HCT116 (cell line): ENCODE data around the gene NCDN. TPM values are rescaled to one million over a fixed set of nuclear protein-coding genes. Genes with fewer than 3 reads are reported as not detected.

Source experiments
- ATAC-seq: fragments of 200-7000 bp; cut with Tn5 transposase; 2 replicates; pipeline ENCODE4 v1.9.1; 2020; ENCODE audit warnings: mild to moderate bottlenecking, moderate library complexity
- BruUV-seq: library from RNA; stranded (reverse); fragments of 400-500 nt; replicated peaks from 2 replicates; lab custom pipeline; 2021; lab: Mats Ljungman, UMichigan
- CTCF ChIA-PET: fragments of 300-600 bp; sonication (Branson Sonifier 250); formaldehyde crosslinking; loops from one replicate; lab custom pipeline; 2021; ENCODE audit warnings: antibody characterized with exemption; lab: Charles Lee
- POLR2A ChIA-PET: fragments of 300-600, 350-600 bp; sonication (Branson Sonifier 250); formaldehyde crosslinking; loops from one replicate; lab custom pipeline; 2021; ENCODE audit warnings: antibody characterized with exemption; lab: Charles Lee
- RAD21 ChIA-PET, 2 experiments: fragments of 300-600 bp; sonication (Branson Sonifier 250); formaldehyde crosslinking; loops; one replicate each; lab custom pipeline; 2023; ENCODE audit warnings: low total read pairs in 2 of 2; ENCODE audit not compliant: uncharacterized antibody in 2 of 2, unreplicated experiment in 2 of 2, low non-redundant PET in 1 of 2; lab: Charles Lee
- DNase-seq: peaks from one replicate; pipeline ENCODE4 v3.0.0-alpha.2; 2010; ENCODE audit warnings: low read depth, low spot score
- H2AFZ ChIP-seq: fragments of 200-600 bp; shearing (Covaris generic), sonication (generic); 2 replicates; pipeline ENCODE4 v1.6.1; 2017; ENCODE audit warnings: low read depth, mixed run types, mixed read lengths, antibody characterized with exemption, low read length; ENCODE audit not compliant: poor library complexity, severe bottlenecking
- H3K27ac ChIP-seq: 2 replicates; pipeline ENCODE4 v1.5.1; 2012; ENCODE audit warnings: low read depth, low read length
- H3K27me3 ChIP-seq: fragments of 200-600 bp; sonication (generic); 2 replicates; pipeline ENCODE4 v1.6.1; 2016; ENCODE audit warnings: mixed run types, low read length, mixed read lengths; ENCODE audit not compliant: insufficient read depth
- H3K36me3 ChIP-seq, 2 experiments: fragments of 200-500 bp in 1 of 2; fragments of 200-600 bp in 1 of 2; sonication (Bioruptor generic) in 1 of 2; sonication (generic) in 1 of 2; 2 replicates each; pipeline versions ENCODE4 v1.5.1 to v1.6.1; 2014 to 2016; ENCODE audit warnings: low read length in 2 of 2, inconsistent platforms in 1 of 2, mixed read lengths in 1 of 2, mixed run types in 1 of 2; ENCODE audit not compliant: insufficient read depth in 2 of 2, control insufficient read depth in 1 of 2
- H3K4me1 ChIP-seq, 2 experiments: fragments of 200-600 bp in 1 of 2; sonication (generic) in 1 of 2; 2 replicates each; pipeline versions ENCODE4 v1.5.1 to v1.6.1; 2012 to 2017; ENCODE audit warnings: low read length in 2 of 2, inconsistent platforms in 1 of 2, mild to moderate bottlenecking in 1 of 2, mixed read lengths in 1 of 2, mixed run types in 1 of 2, moderate library complexity in 1 of 2; ENCODE audit not compliant: insufficient read depth in 2 of 2, control insufficient read depth in 1 of 2
- H3K4me2 ChIP-seq: fragments of 200-600 bp; sonication (generic); 2 replicates; pipeline ENCODE4 v1.6.1; 2017; ENCODE audit warnings: mixed run types, low read length, mixed read lengths
- H3K4me3 ChIP-seq, 2 experiments: fragments of 200-600 bp in 1 of 2; sonication (generic) in 1 of 2; replicated peaks in 1 of 2; 2 replicates each; pipeline ENCODE4 v1.5.1; 2011 to 2016; ENCODE audit warnings: low read length in 2 of 2, control low read depth in 1 of 2, low read depth in 1 of 2, mild to moderate bottlenecking in 1 of 2, mixed read lengths in 1 of 2, mixed run types in 1 of 2
- H3K79me2 ChIP-seq: fragments of 200-600 bp; sonication (generic); 2 replicates; pipeline ENCODE4 v1.6.1; 2017; ENCODE audit warnings: mild to moderate bottlenecking, mixed run types, low read length, moderate library complexity, mixed read lengths; ENCODE audit not compliant: insufficient read depth
- H3K9ac ChIP-seq: fragments of 200-600 bp; sonication (generic); 2 replicates; pipeline ENCODE4 v1.6.1; 2016; ENCODE audit warnings: low read length, mixed read lengths
- H3K9me2 ChIP-seq: fragments of 200-600 bp; sonication (generic), shearing (Covaris generic); 2 replicates; pipeline ENCODE4 v1.6.1; 2017; ENCODE audit warnings: mixed run types, mild to moderate bottlenecking, moderate library complexity; ENCODE audit not compliant: insufficient read depth
- H3K9me3 ChIP-seq, 2 experiments: fragments of 200-500 bp in 1 of 2; fragments of 200-600 bp in 1 of 2; sonication (Bioruptor generic) in 1 of 2; sonication (generic) in 1 of 2; 2 replicates each; pipeline ENCODE4 v1.6.1; 2014 to 2017; ENCODE audit warnings: low read length in 2 of 2, mixed read lengths in 2 of 2, inconsistent platforms in 1 of 2, low read depth in 1 of 2, mild to moderate bottlenecking in 1 of 2, mixed run types in 1 of 2, moderate library complexity in 1 of 2; ENCODE audit not compliant: control insufficient read depth in 1 of 2, insufficient read depth in 1 of 2
- H4K20me1 ChIP-seq: fragments of 200-600 bp; sonication (generic), shearing (Covaris generic); 2 replicates; pipeline ENCODE4 v1.6.1; 2017; ENCODE audit warnings: mixed run types, mild to moderate bottlenecking, moderate library complexity; ENCODE audit not compliant: insufficient read depth
- EZH2 ChIP-seq: fragments of 200-600 bp; sonication (generic); IDR thresholded peaks from 2 replicates; pipeline ENCODE4 v1.6.1; 2017; ENCODE audit warnings: antibody characterized with exemption, mixed run types
- JUND ChIP-seq: IDR thresholded peaks from 2 replicates; pipeline ENCODE4 v1.6.1; 2012
- MAX ChIP-seq: IDR thresholded peaks from 2 replicates; pipeline ENCODE4 v1.6.1; 2012
- POLR2A ChIP-seq: IDR thresholded peaks from 2 replicates; pipeline ENCODE4 v1.7.0; 2011; ENCODE audit warnings: borderline replicate concordance; ENCODE audit not compliant: insufficient read depth, insufficient read length; ENCODE audit errors: extremely low read depth
- SP1 ChIP-seq: IDR thresholded peaks from 2 replicates; pipeline ENCODE4 v1.6.1; 2012; ENCODE audit warnings: low read depth
- SRF ChIP-seq: IDR thresholded peaks from 2 replicates; pipeline ENCODE4 v1.6.1; 2012; ENCODE audit warnings: low read depth
- ZBTB33 ChIP-seq: IDR thresholded peaks from 2 replicates; pipeline ENCODE4 v1.6.1; 2011; ENCODE audit warnings: mild to moderate bottlenecking, low read length, moderate library complexity; ENCODE audit not compliant: insufficient replicate concordance; ENCODE audit errors: extremely low read depth
- ZFX ChIP-seq: fragments of 450-650 bp; IDR thresholded peaks from 2 replicates; pipeline ENCODE4 v1.6.1; 2017
- ZNF274 ChIP-seq: fragments of 200-500 bp; sonication (Bioruptor generic); IDR thresholded peaks from 2 replicates; pipeline ENCODE4 v1.6.1; 2014; ENCODE audit warnings: mild to moderate bottlenecking, low read depth, low read length, inconsistent platforms
- intact Hi-C: fragments of 100-400 bp; cut with micrococcal nuclease; formaldehyde crosslinking; loops from 2 replicates; pipeline ENCODE4 v1.10.0; 2022
- total RNA-seq: library from RNA; stranded (reverse); gene quantifications from one replicate; pipeline ENCODE4 v1.2.1, GENCODE V29; 2021; ENCODE audit not compliant: unreplicated experiment
- TF ChIP-seq, protein P1 (sequence below): IDR thresholded peaks from 2 replicates; pipeline ENCODE4 v1.6.1; 2012; ENCODE audit warnings: low read depth
- TF ChIP-seq, protein P2 (sequence below): IDR thresholded peaks from 2 replicates; pipeline ENCODE4 v1.6.1; 2012

The NCDN gene
- total RNA-seq, 1 experiment from 2014 or later: 24.5 TPM

GRCh38 chr1:35598895-35599294 lies 41.3 kb downstream of the NCDN start:
- Histone ChIP-seq H3K4me3 (no peak overlapping the region), H3K27me3 (no peaks in the 10 kb centered on the region), H3K4me2 (no peak overlapping the region)
- RAD21 ChIA-PET: no interaction called here
- no peak for DNase-seq
- CTCF ChIA-PET: no interaction called here
- TF ChIP-seq EZH2 (no peak), ZNF274 (no peak), SP1 (no peak), ZBTB33 (no peak), MAX (no peak), SRF (no peak), JUND (no peak), POLR2A (no peak), ZFX (no peak)
- TF ChIP-seq, protein P1, sequence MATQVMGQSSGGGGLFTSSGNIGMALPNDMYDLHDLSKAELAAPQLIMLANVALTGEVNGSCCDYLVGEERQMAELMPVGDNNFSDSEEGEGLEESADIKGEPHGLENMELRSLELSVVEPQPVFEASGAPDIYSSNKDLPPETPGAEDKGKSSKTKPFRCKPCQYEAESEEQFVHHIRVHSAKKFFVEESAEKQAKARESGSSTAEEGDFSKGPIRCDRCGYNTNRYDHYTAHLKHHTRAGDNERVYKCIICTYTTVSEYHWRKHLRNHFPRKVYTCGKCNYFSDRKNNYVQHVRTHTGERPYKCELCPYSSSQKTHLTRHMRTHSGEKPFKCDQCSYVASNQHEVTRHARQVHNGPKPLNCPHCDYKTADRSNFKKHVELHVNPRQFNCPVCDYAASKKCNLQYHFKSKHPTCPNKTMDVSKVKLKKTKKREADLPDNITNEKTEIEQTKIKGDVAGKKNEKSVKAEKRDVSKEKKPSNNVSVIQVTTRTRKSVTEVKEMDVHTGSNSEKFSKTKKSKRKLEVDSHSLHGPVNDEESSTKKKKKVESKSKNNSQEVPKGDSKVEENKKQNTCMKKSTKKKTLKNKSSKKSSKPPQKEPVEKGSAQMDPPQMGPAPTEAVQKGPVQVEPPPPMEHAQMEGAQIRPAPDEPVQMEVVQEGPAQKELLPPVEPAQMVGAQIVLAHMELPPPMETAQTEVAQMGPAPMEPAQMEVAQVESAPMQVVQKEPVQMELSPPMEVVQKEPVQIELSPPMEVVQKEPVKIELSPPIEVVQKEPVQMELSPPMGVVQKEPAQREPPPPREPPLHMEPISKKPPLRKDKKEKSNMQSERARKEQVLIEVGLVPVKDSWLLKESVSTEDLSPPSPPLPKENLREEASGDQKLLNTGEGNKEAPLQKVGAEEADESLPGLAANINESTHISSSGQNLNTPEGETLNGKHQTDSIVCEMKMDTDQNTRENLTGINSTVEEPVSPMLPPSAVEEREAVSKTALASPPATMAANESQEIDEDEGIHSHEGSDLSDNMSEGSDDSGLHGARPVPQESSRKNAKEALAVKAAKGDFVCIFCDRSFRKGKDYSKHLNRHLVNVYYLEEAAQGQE: no peak
- TF ChIP-seq, protein P2, sequence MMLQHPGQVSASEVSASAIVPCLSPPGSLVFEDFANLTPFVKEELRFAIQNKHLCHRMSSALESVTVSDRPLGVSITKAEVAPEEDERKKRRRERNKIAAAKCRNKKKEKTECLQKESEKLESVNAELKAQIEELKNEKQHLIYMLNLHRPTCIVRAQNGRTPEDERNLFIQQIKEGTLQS: no peak
- TF ChIP-seq, all 23 proteins: peak for 0
- Histone ChIP-seq H3K27ac (no peak overlapping the region), H3K4me1 (no peaks in the 10 kb centered on the region), H3K9me2 (no peaks in the 10 kb centered on the region), H2AFZ (no peak overlapping the region), H4K20me1 (peaks cover 4% of the 10 kb centered on the region; the same call in 1 of the 2 replicates), H3K9me3 (no peaks in the 10 kb centered on the region), H3K36me3 (peaks cover 29 to 47% of the 10 kb centered on the region in 2 experiments; a peak in 3 of 4 replicates), H3K9ac (no peak overlapping the region), H3K79me2 (peaks cover 6% of the 10 kb centered on the region; the same call in 1 of the 2 replicates)
- BruUV-seq: no TSS peak
- intact Hi-C loops: no loop called here
- no peak for ATAC-seq
- POLR2A ChIA-PET: no interaction called here
